DND-41 (cell line): ENCODE data around the gene PES1.

Experiments
- ATAC-seq: fragments of 200-7000 bp; cut with Tn5 transposase; 3 replicates; pipeline ENCODE4 v1.9.1; 2021; ENCODE audit warnings: low read depth; ENCODE audit not compliant: insufficient read depth
- DNase-seq: peaks from one replicate; pipeline ENCODE4 v3.0.0-alpha.2; 2020
- H2AFZ ChIP-seq: 2 replicates; pipeline ENCODE4 v1.6.0; 2012; ENCODE audit warnings: low read depth, low read length
- H3K27ac ChIP-seq: 2 replicates; pipeline ENCODE4 v1.5.1; 2012; ENCODE audit warnings: low read length, inconsistent platforms
- H3K27me3 ChIP-seq: fragments of 200-600 bp; sonication (generic); 2 replicates; pipeline ENCODE4 v1.6.0; 2012; ENCODE audit warnings: low read length, mild to moderate bottlenecking, inconsistent platforms; ENCODE audit not compliant: insufficient read depth, poor library complexity
- H3K36me3 ChIP-seq: 2 replicates; pipeline ENCODE4 v1.5.1; 2012; ENCODE audit warnings: low read length, inconsistent platforms; ENCODE audit not compliant: insufficient read depth
- H3K4me1 ChIP-seq: 2 replicates; pipeline ENCODE4 v1.5.1; 2012; ENCODE audit warnings: mild to moderate bottlenecking, low read length; ENCODE audit not compliant: insufficient read depth
- H3K4me2 ChIP-seq: 2 replicates; pipeline ENCODE4 v1.6.0; 2012; ENCODE audit warnings: mild to moderate bottlenecking, moderate library complexity, low read length, inconsistent platforms; ENCODE audit not compliant: insufficient read depth
- H3K4me3 ChIP-seq, 2 experiments: fragments of 200-600 bp in 1 of 2; shearing (Covaris generic) in 1 of 2; 2 replicates each; pipeline ENCODE4 v1.5.1; 2012 to 2016; ENCODE audit warnings: inconsistent platforms in 2 of 2, low read length in 2 of 2, mild to moderate bottlenecking in 2 of 2, low read depth in 1 of 2, moderate library complexity in 1 of 2
- H3K79me2 ChIP-seq: 2 replicates; pipeline ENCODE4 v1.6.0; 2012; ENCODE audit warnings: low read length, inconsistent platforms; ENCODE audit not compliant: insufficient read depth
- H3K9ac ChIP-seq: 2 replicates; pipeline ENCODE4 v1.6.0; 2012; ENCODE audit warnings: low read depth, mild to moderate bottlenecking, inconsistent platforms, low read length, moderate library complexity
- H3K9me3 ChIP-seq: 2 replicates; pipeline ENCODE4 v1.5.1; 2012; ENCODE audit warnings: low read length, moderate library complexity, mild to moderate bottlenecking, inconsistent platforms; ENCODE audit not compliant: insufficient read depth, severe bottlenecking
- H4K20me1 ChIP-seq: 2 replicates; pipeline ENCODE4 v1.6.0; 2012; ENCODE audit warnings: low read length; ENCODE audit not compliant: insufficient read depth
- CTCF ChIP-seq: IDR thresholded peaks from 2 replicates; pipeline ENCODE4 v1.5.1; 2012; ENCODE audit warnings: borderline replicate concordance, low read length, moderate library complexity, mild to moderate bottlenecking; ENCODE audit not compliant: poor library complexity, severe bottlenecking; ENCODE audit errors: extremely low read depth
- EZH2 ChIP-seq: IDR thresholded peaks from 3 replicates; pipeline ENCODE4 v1.6.1; 2012; ENCODE audit warnings: borderline replicate concordance, low read depth, mild to moderate bottlenecking, moderate library complexity, low read length, inconsistent platforms; ENCODE audit not compliant: severe bottlenecking

PES1 gene

GRCh38 chr22:30611197-30611596 is 19.5 kb upstream of the PES1 start:
- no peak overlapping the region for H3K4me2 ChIP-seq
- no peaks in the 10 kb centered on the region for H3K4me1 ChIP-seq
- DNase-seq: no peak
- TF ChIP-seq EZH2: no peak
- TF ChIP-seq CTCF: no peak
- no peaks in the 10 kb centered on the region for H3K36me3 ChIP-seq
- H2AFZ ChIP-seq: no peak overlapping the region
- H3K27me3 ChIP-seq: peaks cover 2% of the 10 kb centered on the region
- H3K27ac ChIP-seq: no peak overlapping the region
- H3K9me3 ChIP-seq: no peaks in the 10 kb centered on the region
- H3K4me3 ChIP-seq: no peak overlapping the region
- H3K79me2 ChIP-seq: no peaks in the 10 kb centered on the region
- no peak for ATAC-seq
- H3K9ac ChIP-seq: no peak overlapping the region
- no peaks in the 10 kb centered on the region for H4K20me1 ChIP-seq

GRCh38 chr22:30610299-30610698 is 18.6 kb upstream of the PES1 start:
- H3K36me3 ChIP-seq: no peaks in the 10 kb centered on the region
- no peaks in the 10 kb centered on the region for H3K9me3 ChIP-seq
- H3K27me3 ChIP-seq: peaks cover 2% of the 10 kb centered on the region
- ATAC-seq (no peak), DNase-seq (no peak)
- H3K9ac ChIP-seq: no peak overlapping the region
- H3K79me2 ChIP-seq: no peaks in the 10 kb centered on the region
- TF ChIP-seq CTCF (no peak), EZH2 (no peak)
- no peak overlapping the region for H3K27ac ChIP-seq
- no peak overlapping the region for H3K4me2 ChIP-seq
- no peak overlapping the region for H3K4me3 ChIP-seq
- no peaks in the 10 kb centered on the region for H4K20me1 ChIP-seq
- H3K4me1 ChIP-seq: no peaks in the 10 kb centered on the region
- no peak overlapping the region for H2AFZ ChIP-seq

GRCh38 chr22:30609260-30610185 is 17.8 kb upstream of the PES1 start:
- TF ChIP-seq EZH2: no peak
- no peak overlapping the region for H3K4me2 ChIP-seq
- peaks cover 2% of the 10 kb centered on the region for H3K27me3 ChIP-seq
- no peak overlapping the region for H3K4me3 ChIP-seq
- H3K9ac ChIP-seq: no peak overlapping the region
- no peak overlapping the region for H3K27ac ChIP-seq
- H3K79me2 ChIP-seq: no peaks in the 10 kb centered on the region
- ATAC-seq: peak; percentile 84
- H2AFZ ChIP-seq: no peak overlapping the region
- peak; percentile 24 for DNase-seq
- no peaks in the 10 kb centered on the region for H3K4me1 ChIP-seq
- H3K36me3 ChIP-seq: no peaks in the 10 kb centered on the region
- no peaks in the 10 kb centered on the region for H3K9me3 ChIP-seq
- no peaks in the 10 kb centered on the region for H4K20me1 ChIP-seq

GRCh38 chr22:30607939-30608338 is 16.2 kb upstream of the PES1 start:
- H3K27ac ChIP-seq: no peak overlapping the region
- H3K4me3 ChIP-seq: no peak overlapping the region
- H3K36me3 ChIP-seq: no peaks in the 10 kb centered on the region
- H3K4me1 ChIP-seq: no peaks in the 10 kb centered on the region
- no peak for TF ChIP-seq EZH2
- TF ChIP-seq CTCF: no peak
- no peak overlapping the region for H3K9ac ChIP-seq
- no peak overlapping the region for H3K4me2 ChIP-seq
- H4K20me1 ChIP-seq: no peaks in the 10 kb centered on the region
- H3K79me2 ChIP-seq: no peaks in the 10 kb centered on the region
- H3K9me3 ChIP-seq: no peaks in the 10 kb centered on the region
- no peak overlapping the region for H2AFZ ChIP-seq
- DNase-seq: no peak
- ATAC-seq: no peak
- peaks cover 2% of the 10 kb centered on the region for H3K27me3 ChIP-seq
